Measurements from ENCODE around the gene CSTB.

The CSTB gene

GRCh38 chr21:43782431-43783097 lies 6.5 kb upstream of the CSTB start:
- DNase-seq (ENCODE audit: insufficient read length, low spot score) (no peak), FAIRE-seq (no peak)
- no peak for TF ChIP-seq POU2F2 (IDR thresholded peaks at IDR 0.05; ENCODE audit: low read depth, low read length)
- TF ChIP-seq POLR2A (IDR thresholded peaks at IDR 0.05; ENCODE audit: low read depth, low read length), result no peak
- TF ChIP-seq SPI1 (IDR thresholded peaks at IDR 0.05; ENCODE audit: low read depth, low read length), result no peak
- no peak for TF ChIP-seq POLR2AphosphoS5 (IDR thresholded peaks at IDR 0.05; ENCODE audit: low read depth, low read length)
- TF ChIP-seq TAF1 (IDR thresholded peaks at IDR 0.05; ENCODE audit: low read depth, low read length), result no peak
- no peak for TF ChIP-seq PAX5 (IDR thresholded peaks at IDR 0.05; ENCODE audit: insufficient read depth, low read length, severe bottlenecking)

- DNase-seq (ENCODE audit: insufficient read length, low spot score), result no peak
- no peak for FAIRE-seq
- TF ChIP-seq POLR2AphosphoS5 (IDR thresholded peaks at IDR 0.05; ENCODE audit: low read depth, low read length) (no peak), TAF1 (IDR thresholded peaks at IDR 0.05; ENCODE audit: low read depth, low read length) (no peak), POU2F2 (IDR thresholded peaks at IDR 0.05; ENCODE audit: low read depth, low read length) (no peak), PAX5 (IDR thresholded peaks at IDR 0.05; ENCODE audit: insufficient read depth, low read length, severe bottlenecking) (no peak), POLR2A (IDR thresholded peaks at IDR 0.05; ENCODE audit: low read depth, low read length) (no peak)
Measured at GRCh38 chr21:43781846-43782245, 5.7 kb upstream of the CSTB start.

- no peak for FAIRE-seq
- no peak for DNase-seq (ENCODE audit: insufficient read length, low spot score)
- TF ChIP-seq PAX5 (IDR thresholded peaks at IDR 0.05; ENCODE audit: insufficient read depth, low read length, severe bottlenecking) (no peak), SPI1 (IDR thresholded peaks at IDR 0.05; ENCODE audit: low read depth, low read length) (no peak), POLR2AphosphoS5 (IDR thresholded peaks at IDR 0.05; ENCODE audit: low read depth, low read length) (no peak), TAF1 (IDR thresholded peaks at IDR 0.05; ENCODE audit: low read depth, low read length) (no peak), POU2F2 (IDR thresholded peaks at IDR 0.05; ENCODE audit: low read depth, low read length) (no peak), POLR2A (IDR thresholded peaks at IDR 0.05; ENCODE audit: low read depth, low read length) (no peak)
Measured at GRCh38 chr21:43779660-43780059, 3.6 kb upstream of the CSTB start.

GRCh38 chr21:43778469-43779335 lies 2.6 kb upstream of the CSTB start:
- TF ChIP-seq POLR2AphosphoS5 (IDR thresholded peaks at IDR 0.05; ENCODE audit: low read depth, low read length), result no peak
- peak; percentile 37 for TF ChIP-seq SPI1 (IDR thresholded peaks at IDR 0.05; ENCODE audit: low read depth, low read length)
- FAIRE-seq (no peak), DNase-seq (ENCODE audit: insufficient read length, low spot score) (no peak)

- DNase-seq (ENCODE audit: insufficient read length, low spot score) (no peak), FAIRE-seq (no peak)
- no peak for TF ChIP-seq PAX5 (IDR thresholded peaks at IDR 0.05; ENCODE audit: insufficient read depth, low read length, severe bottlenecking)
- no peak for TF ChIP-seq SPI1 (IDR thresholded peaks at IDR 0.05; ENCODE audit: low read depth, low read length)
- TF ChIP-seq POU2F2 (IDR thresholded peaks at IDR 0.05; ENCODE audit: low read depth, low read length), result no peak
- TF ChIP-seq POLR2AphosphoS5 (IDR thresholded peaks at IDR 0.05; ENCODE audit: low read depth, low read length), result no peak
- TF ChIP-seq TAF1 (IDR thresholded peaks at IDR 0.05; ENCODE audit: low read depth, low read length), result no peak
- no peak for TF ChIP-seq POLR2A (IDR thresholded peaks at IDR 0.05; ENCODE audit: low read depth, low read length)
Measured at GRCh38 chr21:43777953-43778352, 1.8 kb upstream of the CSTB start.

GRCh38 chr21:43775190-43775589 lies 918 bp downstream of the CSTB start:
- no peak for TF ChIP-seq SPI1 (IDR thresholded peaks at IDR 0.05; ENCODE audit: low read depth, low read length)
- TF ChIP-seq POLR2A (IDR thresholded peaks at IDR 0.05; ENCODE audit: low read depth, low read length), result no peak
- TF ChIP-seq PAX5 (IDR thresholded peaks at IDR 0.05; ENCODE audit: insufficient read depth, low read length, severe bottlenecking), result no peak
- TF ChIP-seq POU2F2 (IDR thresholded peaks at IDR 0.05; ENCODE audit: low read depth, low read length), result no peak
- no peak for TF ChIP-seq POLR2AphosphoS5 (IDR thresholded peaks at IDR 0.05; ENCODE audit: low read depth, low read length)
- no peak for TF ChIP-seq TAF1 (IDR thresholded peaks at IDR 0.05; ENCODE audit: low read depth, low read length)
- FAIRE-seq (no peak), DNase-seq (ENCODE audit: insufficient read length, low spot score) (no peak)

GRCh38 chr21:43774163-43774562 lies 1.9 kb downstream of the CSTB start:
- TF ChIP-seq SPI1 (IDR thresholded peaks at IDR 0.05; ENCODE audit: low read depth, low read length) (no peak), TAF1 (IDR thresholded peaks at IDR 0.05; ENCODE audit: low read depth, low read length) (no peak), POU2F2 (IDR thresholded peaks at IDR 0.05; ENCODE audit: low read depth, low read length) (no peak), POLR2A (IDR thresholded peaks at IDR 0.05; ENCODE audit: low read depth, low read length) (no peak), POLR2AphosphoS5 (IDR thresholded peaks at IDR 0.05; ENCODE audit: low read depth, low read length) (no peak), PAX5 (IDR thresholded peaks at IDR 0.05; ENCODE audit: insufficient read depth, low read length, severe bottlenecking) (no peak)
- FAIRE-seq, result no peak

GRCh38 chr21:43772425-43772821 lies 3.7 kb downstream of the CSTB start:
- no peak for FAIRE-seq
- TF ChIP-seq TAF1 (IDR thresholded peaks at IDR 0.05; ENCODE audit: low read depth, low read length), result no peak
- TF ChIP-seq POU2F2 (IDR thresholded peaks at IDR 0.05; ENCODE audit: low read depth, low read length), result no peak
- no peak for TF ChIP-seq SPI1 (IDR thresholded peaks at IDR 0.05; ENCODE audit: low read depth, low read length)
- TF ChIP-seq POLR2AphosphoS5 (IDR thresholded peaks at IDR 0.05; ENCODE audit: low read depth, low read length), result no peak
- no peak for TF ChIP-seq POLR2A (IDR thresholded peaks at IDR 0.05; ENCODE audit: low read depth, low read length)
- TF ChIP-seq PAX5 (IDR thresholded peaks at IDR 0.05; ENCODE audit: insufficient read depth, low read length, severe bottlenecking), result no peak
- DNase-seq (ENCODE audit: insufficient read length, low spot score), result no peak

More at GRCh38 chr21:43774163-43774562, 1.9 kb downstream of the CSTB start:
- DNase-seq (ENCODE audit: insufficient read length, low spot score), result no peak

- FAIRE-seq, result no peak
Measured at GRCh38 chr21:43771698-43772424, 4.2 kb downstream of the CSTB start.

More at GRCh38 chr21:43771698-43772424, 4.2 kb downstream of the CSTB start:
- DNase-seq (ENCODE audit: insufficient read length, low spot score), result no peak
- TF ChIP-seq TAF1 (IDR thresholded peaks at IDR 0.05; ENCODE audit: low read depth, low read length), result no peak
- TF ChIP-seq SPI1 (IDR thresholded peaks at IDR 0.05; ENCODE audit: low read depth, low read length), result no peak
- TF ChIP-seq PAX5 (IDR thresholded peaks at IDR 0.05; ENCODE audit: insufficient read depth, low read length, severe bottlenecking), result no peak
- TF ChIP-seq POLR2AphosphoS5 (IDR thresholded peaks at IDR 0.05; ENCODE audit: low read depth, low read length), result no peak
- TF ChIP-seq POU2F2 (IDR thresholded peaks at IDR 0.05; ENCODE audit: low read depth, low read length), result no peak
- no peak for TF ChIP-seq POLR2A (IDR thresholded peaks at IDR 0.05; ENCODE audit: low read depth, low read length)

All from GM12891 (cell line).